Keratinocyte (primary cell): Measurements from ENCODE around the gene MOB3B. TPM values are rescaled to one million over a fixed set of nuclear protein-coding genes. Genes with fewer than 3 reads are reported as not detected.

Experiments
- DNase-seq: peaks from one replicate; pipeline ENCODE4 v3.0.0-alpha.2; 2011; ENCODE audit warnings: low read depth, missing footprints, low spot score
- FAIRE-seq: peaks from 2 replicates; lab custom pipeline; 2011; peaks lifted over from hg19 to GRCh38; lab: Jason Lieb, UNC
- H2AFZ ChIP-seq: 2 replicates; pipeline ENCODE4 v1.6.0; 2012; ENCODE audit warnings: low read length, control low read depth, inconsistent platforms; ENCODE audit not compliant: control insufficient read depth
- H3K27ac ChIP-seq: 2 replicates; pipeline ENCODE4 v1.5.1; 2011; ENCODE audit warnings: low read length; ENCODE audit not compliant: control insufficient read depth, insufficient read depth
- H3K27me3 ChIP-seq: 3 replicates; pipeline ENCODE4 v1.6.0; 2011; ENCODE audit warnings: low read length; ENCODE audit not compliant: control insufficient read depth, insufficient read depth; ENCODE audit errors: extremely low read depth
- H3K36me3 ChIP-seq, 2 experiments: 2 replicates in 1 of 2; 3 replicates in 1 of 2; pipeline ENCODE4 v1.5.1; 2011; ENCODE audit warnings: low read length in 2 of 2, mild to moderate bottlenecking in 1 of 2; ENCODE audit not compliant: control insufficient read depth in 2 of 2, insufficient read depth in 2 of 2; ENCODE audit errors: extremely low read depth in 1 of 2
- H3K4me1 ChIP-seq: 3 replicates; pipeline ENCODE4 v1.5.1; 2011; ENCODE audit warnings: low read length; ENCODE audit not compliant: control insufficient read depth, insufficient read depth; ENCODE audit errors: extremely low read depth
- H3K4me2 ChIP-seq: 3 replicates; pipeline ENCODE4 v1.6.0; 2011; ENCODE audit warnings: low read depth, low read length; ENCODE audit not compliant: control insufficient read depth, insufficient read depth; ENCODE audit errors: extremely low read depth
- H3K4me3 ChIP-seq, 3 experiments: fragments of 200-600 bp in 1 of 3; sonication (generic) in 1 of 3; 2 replicates in 2 of 3; 3 replicates in 1 of 3; pipeline ENCODE4 v1.5.1; 2011 to 2016; ENCODE audit warnings: low read length in 3 of 3, mild to moderate bottlenecking in 3 of 3, control low read depth in 2 of 3, inconsistent platforms in 1 of 3, low read depth in 1 of 3, mixed read lengths in 1 of 3, mixed run types in 1 of 3, moderate library complexity in 1 of 3; ENCODE audit not compliant: control insufficient read depth in 2 of 3, insufficient read depth in 2 of 3; ENCODE audit errors: extremely low read depth in 1 of 3
- H3K79me2 ChIP-seq: 2 replicates; pipeline ENCODE4 v1.6.0; 2012; ENCODE audit warnings: low read length; ENCODE audit not compliant: control insufficient read depth, insufficient read depth
- H3K9ac ChIP-seq: 3 replicates; pipeline ENCODE4 v1.6.0; 2011; ENCODE audit warnings: low read length; ENCODE audit not compliant: control insufficient read depth, insufficient read depth; ENCODE audit errors: extremely low read depth
- H3K9me1 ChIP-seq: 3 replicates; pipeline ENCODE4 v1.6.0; 2011; ENCODE audit warnings: low read length; ENCODE audit not compliant: control insufficient read depth, insufficient read depth; ENCODE audit errors: extremely low read depth
- H3K9me3 ChIP-seq: 2 replicates; pipeline ENCODE4 v1.5.1; 2012; ENCODE audit warnings: low read depth, low read length; ENCODE audit not compliant: control insufficient read depth
- H4K20me1 ChIP-seq: 3 replicates; pipeline ENCODE4 v1.6.0; 2011; ENCODE audit warnings: low read length; ENCODE audit not compliant: control insufficient read depth, insufficient read depth; ENCODE audit errors: extremely low read depth
- CTCF ChIP-seq, 3 experiments: IDR thresholded peaks in 1 of 3; conservative IDR thresholded peaks in 1 of 3; optimal IDR thresholded peaks in 1 of 3; 2 replicates in 2 of 3; 3 replicates in 1 of 3; pipeline versions ENCODE3 to v1.5.1; 2011; ENCODE audit warnings: low read length in 3 of 3, mild to moderate bottlenecking in 3 of 3, moderate library complexity in 2 of 3, control low read depth in 1 of 3, inconsistent platforms in 1 of 3; ENCODE audit not compliant: insufficient read depth in 2 of 3; ENCODE audit errors: extremely low read depth in 1 of 3
- EZH2 ChIP-seq: IDR thresholded peaks from one replicate; pipeline ENCODE4 v1.6.1; 2012; ENCODE audit warnings: inconsistent platforms, mild to moderate bottlenecking, low read length, moderate library complexity
- dilution Hi-C: fragments of 300-500 bp; cut with MboI; formaldehyde crosslinking; loops from one replicate; pipeline ENCODE4 v1.7.0; 2020; ENCODE audit warnings: low sequenced_read_pairs; ENCODE audit not compliant: extremely low pct_ligation_motif_present
- polyA plus RNA-seq, 5 experiments: library from polyadenylated mRNA; depleted of rRNA in 3 of 5; stranded (reverse) in 3 of 5; stranded (forward) in 1 of 5; unstranded in 1 of 5; fragments of >200 nt; gene quantifications; 1 replicate in 1 of 5; 2 replicates in 3 of 5; 3 replicates in 1 of 5; pipeline versions ENCODE4 v1.2.1 to v1.2.3, GENCODE V29; 2011 to 2012; ENCODE audit warnings: missing spikeins in 2 of 5, low read depth in 1 of 5, low replicate concordance in 1 of 5

Gene MOB3B
- polyA plus RNA-seq, 1 donor (not counting 4 experiments of a cell fraction or from before 2014, with no cell fraction given) = 35.3 TPM

GRCh38 chr9:27408001-27408400, 121.6 kb downstream of the MOB3B start:
- Histone ChIP-seq H3K79me2 (peaks cover 61% of the 10 kb centered on the region), H2AFZ (no peak overlapping the region), H3K4me2 (peak overlapping the region; percentile 68), H4K20me1 (no peaks in the 10 kb centered on the region), H3K9me1 (no peaks in the 10 kb centered on the region), H3K27me3 (no peaks in the 10 kb centered on the region), H3K9ac (no peak overlapping the region), H3K27ac (peak overlapping the region; percentile 21), H3K9me3 (no peaks in the 10 kb centered on the region), H3K36me3 (no peaks in the 10 kb centered on the region), H3K4me3 (peak overlapping the region in 1 of 3 experiments; percentile 27), H3K4me1 (peaks cover 29% of the 10 kb centered on the region)
- dilution Hi-C loops = no loop called here
- DNase-seq (no peak), FAIRE-seq (peak; percentile 91)
- TF ChIP-seq EZH2 = no peak
- no peak for TF ChIP-seq CTCF (optimal IDR thresholded peaks at IDR 0.05 in 1 of 3, IDR thresholded peaks at IDR 0.05 in 1 of 3, conservative IDR thresholded peaks at IDR 0.05 in 1 of 3; ENCODE audit: extremely low read depth in 1 of 3, insufficient read depth in 2 of 3, low read length in 3 of 3)

- peak; percentile 36 for FAIRE-seq
- Histone ChIP-seq H3K9ac (no peak overlapping the region), H3K36me3 (no peaks in the 10 kb centered on the region), H3K27ac (peak overlapping the region; percentile 21), H3K9me3 (no peaks in the 10 kb centered on the region), H4K20me1 (no peaks in the 10 kb centered on the region), H3K27me3 (no peaks in the 10 kb centered on the region), H3K79me2 (peaks cover 61% of the 10 kb centered on the region), H3K4me2 (peak overlapping the region; percentile 68), H3K4me1 (peaks cover 24% of the 10 kb centered on the region), H3K4me3 (peak overlapping the region in 1 of 3 experiments; percentile 3), H3K9me1 (peaks cover 3% of the 10 kb centered on the region), H2AFZ (no peak overlapping the region)
- DNase-seq = no peak
- no peak for TF ChIP-seq CTCF (optimal IDR thresholded peaks at IDR 0.05 in 1 of 3, IDR thresholded peaks at IDR 0.05 in 1 of 3, conservative IDR thresholded peaks at IDR 0.05 in 1 of 3; ENCODE audit: extremely low read depth in 1 of 3, insufficient read depth in 2 of 3, low read length in 3 of 3)
- no peak for TF ChIP-seq EZH2
- dilution Hi-C loops = no loop called here
Measured at GRCh38 chr9:27407491-27407890, 122.1 kb downstream of the MOB3B start.
